OCI-LY1 (cell line): Measurements from ENCODE around the gene CIBAR2.

Source experiments
- H2AFZ ChIP-seq: fragments of 200-600 bp; sonication (generic), shearing (Covaris generic); 2 replicates; pipeline ENCODE4 v1.6.0; 2014; ENCODE audit warnings: antibody characterized with exemption, mild to moderate bottlenecking, low read length
- H3F3A ChIP-seq: fragments of 200-600 bp; sonication (generic), shearing (Covaris generic); 2 replicates; pipeline ENCODE4 v1.6.0; 2014; ENCODE audit warnings: mild to moderate bottlenecking, antibody characterized with exemption, low read length, moderate library complexity; ENCODE audit not compliant: insufficient read depth
- H3K27ac ChIP-seq: fragments of 200-600 bp; sonication (generic); 2 replicates; pipeline ENCODE4 v1.5.1; 2014; ENCODE audit warnings: low read length, mixed run types, mild to moderate bottlenecking, low read depth; ENCODE audit not compliant: poor library complexity, severe bottlenecking
- H3K27me3 ChIP-seq: fragments of 200-600 bp; sonication (generic); 2 replicates; pipeline ENCODE4 v1.6.0; 2014; ENCODE audit warnings: antibody characterized with exemption, mild to moderate bottlenecking, low read length, moderate library complexity; ENCODE audit not compliant: insufficient read depth
- H3K36me3 ChIP-seq: fragments of 200-600 bp; sonication (generic); 2 replicates; pipeline ENCODE4 v1.6.1; 2014; ENCODE audit warnings: mild to moderate bottlenecking, antibody characterized with exemption, low read length, moderate library complexity, mixed read lengths; ENCODE audit not compliant: insufficient read depth
- H3K4me1 ChIP-seq: fragments of 200-600 bp; sonication (generic); 2 replicates; pipeline ENCODE4 v1.5.1; 2014; ENCODE audit warnings: mild to moderate bottlenecking, low read length, moderate library complexity; ENCODE audit not compliant: insufficient read depth, severe bottlenecking
- H3K4me2 ChIP-seq: fragments of 200-600 bp; sonication (generic), shearing (Covaris generic); 2 replicates; pipeline ENCODE4 v1.6.1; 2014; ENCODE audit warnings: low read length
- H3K4me3 ChIP-seq: fragments of 200-600 bp; sonication (generic); 2 replicates; pipeline ENCODE4 v1.5.1; 2014; ENCODE audit warnings: low read length, low read depth, mild to moderate bottlenecking, mixed read lengths; ENCODE audit not compliant: poor library complexity, severe bottlenecking
- H3K79me2 ChIP-seq: fragments of 200-600 bp; shearing (Covaris generic); 2 replicates; pipeline ENCODE4 v1.6.1; 2016; ENCODE audit warnings: mixed run types, low read length, mixed read lengths; ENCODE audit not compliant: insufficient read depth
- H3K9ac ChIP-seq: fragments of 200-600 bp; sonication (generic), shearing (Covaris generic); 2 replicates; pipeline ENCODE4 v1.6.1; 2014; ENCODE audit warnings: mild to moderate bottlenecking, low read length, mixed read lengths
- H3K9me2 ChIP-seq: fragments of 200-600 bp; sonication (generic), shearing (Covaris generic); 2 replicates; pipeline ENCODE4 v1.6.1; 2014; ENCODE audit warnings: low read depth, mild to moderate bottlenecking, low read length, mixed read lengths
- H3K9me3 ChIP-seq: fragments of 200-600 bp; shearing (Covaris generic); 2 replicates; pipeline ENCODE4 v1.6.1; 2014; ENCODE audit warnings: low read length, mixed read lengths
- H4K20me1 ChIP-seq: fragments of 200-600 bp; sonication (generic), shearing (Covaris generic); 2 replicates; pipeline ENCODE4 v1.6.0; 2016; ENCODE audit warnings: mild to moderate bottlenecking, low read length; ENCODE audit not compliant: insufficient read depth
- EZH2 ChIP-seq: fragments of 200-600 bp; sonication (generic), shearing (Covaris generic); IDR thresholded peaks from 2 replicates; pipeline ENCODE4 v1.8.0; 2017; ENCODE audit warnings: borderline replicate concordance, mixed run types, mild to moderate bottlenecking, antibody characterized with exemption, low read length, moderate library complexity, mixed read lengths
- TF ChIP-seq, protein P1 (sequence below): fragments of 200-600 bp; sonication (generic), shearing (Covaris generic); IDR thresholded peaks from 2 replicates; pipeline ENCODE4 v1.5.1; 2017; ENCODE audit warnings: mild to moderate bottlenecking, antibody characterized with exemption, low read length, moderate library complexity, mixed read lengths

Gene CIBAR2

DNA sequence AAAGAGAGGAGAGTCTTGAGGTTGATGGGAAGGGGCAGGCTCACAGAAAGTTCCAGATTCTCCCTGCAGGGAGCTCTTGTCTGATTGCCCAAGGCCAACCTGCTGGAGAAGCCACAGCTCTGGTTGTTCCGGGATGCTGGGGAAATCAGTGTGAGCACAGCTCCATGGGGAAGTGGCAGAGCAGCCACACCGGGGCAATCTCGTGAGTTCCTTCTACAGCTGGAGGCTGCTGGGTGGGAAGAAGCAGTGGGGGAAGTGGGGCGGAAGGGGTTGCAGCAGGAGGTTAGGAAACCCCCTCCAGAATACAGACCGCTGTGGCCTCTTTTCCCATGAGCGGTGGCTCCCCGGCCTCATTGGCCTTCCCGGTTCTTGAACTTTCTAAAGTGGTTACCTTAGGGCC, 50.7 kb downstream of the CIBAR2 start:
- Histone ChIP-seq H3K79me2 (no peaks in the 10 kb centered on the region), H3K36me3 (no peaks in the 10 kb centered on the region), H4K20me1 (no peaks in the 10 kb centered on the region), H3K4me1 (peaks cover 7% of the 10 kb centered on the region), H3K9me2 (no peaks in the 10 kb centered on the region), H2AFZ (no peak overlapping the region), H3K27me3 (0 out of 2 replicates have a peak, but pooled peaks cover 6% of the 10 kb centered on the region), H3K4me3 (no peak overlapping the region), H3K27ac (no peak overlapping the region), H3K9ac (no peak overlapping the region), H3F3A (no peaks in the 10 kb centered on the region), H3K4me2 (no peak overlapping the region), H3K9me3 (no peaks in the 10 kb centered on the region)
- TF ChIP-seq, protein P1, sequence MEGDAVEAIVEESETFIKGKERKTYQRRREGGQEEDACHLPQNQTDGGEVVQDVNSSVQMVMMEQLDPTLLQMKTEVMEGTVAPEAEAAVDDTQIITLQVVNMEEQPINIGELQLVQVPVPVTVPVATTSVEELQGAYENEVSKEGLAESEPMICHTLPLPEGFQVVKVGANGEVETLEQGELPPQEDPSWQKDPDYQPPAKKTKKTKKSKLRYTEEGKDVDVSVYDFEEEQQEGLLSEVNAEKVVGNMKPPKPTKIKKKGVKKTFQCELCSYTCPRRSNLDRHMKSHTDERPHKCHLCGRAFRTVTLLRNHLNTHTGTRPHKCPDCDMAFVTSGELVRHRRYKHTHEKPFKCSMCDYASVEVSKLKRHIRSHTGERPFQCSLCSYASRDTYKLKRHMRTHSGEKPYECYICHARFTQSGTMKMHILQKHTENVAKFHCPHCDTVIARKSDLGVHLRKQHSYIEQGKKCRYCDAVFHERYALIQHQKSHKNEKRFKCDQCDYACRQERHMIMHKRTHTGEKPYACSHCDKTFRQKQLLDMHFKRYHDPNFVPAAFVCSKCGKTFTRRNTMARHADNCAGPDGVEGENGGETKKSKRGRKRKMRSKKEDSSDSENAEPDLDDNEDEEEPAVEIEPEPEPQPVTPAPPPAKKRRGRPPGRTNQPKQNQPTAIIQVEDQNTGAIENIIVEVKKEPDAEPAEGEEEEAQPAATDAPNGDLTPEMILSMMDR, result no peak
- no peak for TF ChIP-seq EZH2

DNA sequence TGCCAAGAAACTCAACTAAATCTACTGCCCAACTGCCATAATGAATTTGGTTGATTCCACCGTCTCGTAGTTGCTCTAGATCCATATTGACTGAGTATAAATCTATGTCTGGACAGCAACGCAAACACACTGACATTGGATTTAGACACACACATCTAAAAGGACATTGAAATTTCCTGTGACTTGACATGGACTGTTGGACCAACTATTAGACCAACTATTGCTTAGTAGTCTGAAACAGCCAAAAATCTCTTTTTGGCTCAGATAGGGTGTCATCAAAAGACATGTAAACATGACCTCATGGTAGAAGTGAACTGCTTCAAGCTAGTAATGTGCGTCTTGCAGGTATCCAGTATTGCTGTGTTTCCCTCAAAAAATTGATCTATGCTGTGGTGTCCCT, 53.4 kb downstream of the CIBAR2 start:
- H3K9me3 ChIP-seq, result no peaks in the 10 kb centered on the region
- H3F3A ChIP-seq, result no peaks in the 10 kb centered on the region
- peaks cover 20% of the 10 kb centered on the region for H3K4me1 ChIP-seq
- no peaks in the 10 kb centered on the region for H4K20me1 ChIP-seq
- H3K4me3 ChIP-seq, result no peak overlapping the region
- no peak overlapping the region for H3K4me2 ChIP-seq
- H3K27me3 ChIP-seq, result no peaks in the 10 kb centered on the region
- no peak overlapping the region for H3K27ac ChIP-seq
- no peak overlapping the region for H2AFZ ChIP-seq
- no peaks in the 10 kb centered on the region for H3K36me3 ChIP-seq
- H3K9ac ChIP-seq, result no peak overlapping the region
- H3K9me2 ChIP-seq, result no peaks in the 10 kb centered on the region
- no peak for TF ChIP-seq EZH2
- TF ChIP-seq, protein P1, result no peak
- no peaks in the 10 kb centered on the region for H3K79me2 ChIP-seq

DNA sequence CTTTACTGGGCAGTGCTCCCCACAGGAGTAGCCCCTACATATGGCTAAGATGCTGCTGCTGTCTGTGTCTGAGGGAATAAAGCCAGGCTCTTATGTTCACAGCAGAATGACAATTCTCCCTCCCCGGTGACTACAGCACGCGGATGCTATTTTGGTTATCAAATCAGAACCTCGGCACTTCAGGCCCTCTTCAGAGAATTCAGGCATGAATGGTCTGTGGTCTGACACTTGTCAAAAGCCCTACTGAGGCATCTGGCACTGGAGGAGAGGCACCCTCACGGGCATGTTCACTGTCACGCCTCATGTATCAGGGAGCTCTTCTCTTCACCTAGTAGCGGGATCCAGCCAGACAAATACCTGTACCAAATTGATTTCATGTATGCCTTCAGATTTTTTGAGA, 54.3 kb downstream of the CIBAR2 start:
- Histone ChIP-seq H3K9ac (no peak overlapping the region), H4K20me1 (no peaks in the 10 kb centered on the region), H3K4me1 (peaks cover 20% of the 10 kb centered on the region), H3K27ac (no peak overlapping the region), H3K27me3 (no peaks in the 10 kb centered on the region), H3K79me2 (no peaks in the 10 kb centered on the region), H3K9me3 (no peaks in the 10 kb centered on the region), H3F3A (no peaks in the 10 kb centered on the region), H3K9me2 (no peaks in the 10 kb centered on the region), H3K36me3 (no peaks in the 10 kb centered on the region), H3K4me3 (no peak overlapping the region), H3K4me2 (no peak overlapping the region), H2AFZ (no peak overlapping the region)
- no peak for TF ChIP-seq EZH2
- TF ChIP-seq, protein P1, result no peak
